Putamen (tissue), 1 donor: ENCODE results near the gene TPRG1.

Experiments
- DNase-seq: peaks from one replicate; pipeline ENCODE4 v3.0.0-alpha.2; 2016; ENCODE audit warnings: low spot score

TPRG1 gene

DNA sequence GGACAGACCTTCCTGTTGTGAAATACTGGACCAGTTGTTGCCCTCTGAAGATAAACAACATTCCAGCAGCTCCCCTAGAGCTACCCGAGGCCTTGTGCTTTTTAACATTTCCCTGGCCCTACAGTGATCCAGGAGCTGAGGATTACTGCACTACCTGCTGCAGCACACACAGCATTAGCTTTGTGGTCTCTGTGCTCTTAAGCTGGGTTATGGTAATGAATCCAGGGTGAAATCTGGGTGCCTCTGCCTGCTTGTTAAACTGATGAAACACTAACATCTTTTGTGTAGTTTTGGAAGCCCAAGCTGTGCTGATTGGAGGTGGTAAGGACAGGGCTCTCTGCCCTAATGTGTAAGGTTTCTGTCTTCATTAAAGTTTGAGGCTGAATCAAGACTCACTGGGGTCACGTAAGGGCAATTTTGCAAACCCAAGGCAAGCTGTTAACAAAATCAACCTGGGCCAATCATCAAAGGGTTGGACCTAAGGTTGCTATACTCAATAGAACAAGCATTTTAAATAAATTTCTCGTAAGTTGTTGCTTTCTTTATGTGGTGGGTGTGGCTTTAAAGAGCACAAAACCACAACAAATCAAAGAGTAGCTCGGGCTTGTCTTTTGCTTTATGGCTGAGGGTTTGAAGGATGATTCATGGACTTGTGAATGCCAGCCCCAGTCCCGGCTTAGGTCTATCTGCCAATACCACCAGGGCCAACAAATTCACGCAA, 183.9 kb downstream of the TPRG1 start:
- DNase-seq: no peak

DNA sequence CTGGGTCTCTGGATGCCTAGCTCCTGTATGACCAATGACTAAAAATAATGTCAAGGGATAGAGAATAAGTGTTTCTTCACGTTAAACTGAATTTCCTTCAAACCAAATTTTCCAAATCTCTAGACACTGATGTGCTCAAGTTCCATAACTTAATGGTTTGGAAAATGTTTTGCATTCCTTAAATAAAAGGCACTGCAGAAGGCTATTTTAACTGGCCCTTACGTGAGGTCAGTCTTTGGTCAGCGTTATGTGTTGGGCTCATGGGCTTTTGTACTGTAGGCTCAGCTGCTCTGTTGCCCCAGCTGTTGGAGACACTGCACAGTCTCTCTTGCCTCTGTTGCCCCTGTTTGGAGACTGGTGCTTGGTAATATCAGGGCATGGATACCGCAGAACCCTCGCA, 188.5 kb downstream of the TPRG1 start:
- DNase-seq: no peak

DNA sequence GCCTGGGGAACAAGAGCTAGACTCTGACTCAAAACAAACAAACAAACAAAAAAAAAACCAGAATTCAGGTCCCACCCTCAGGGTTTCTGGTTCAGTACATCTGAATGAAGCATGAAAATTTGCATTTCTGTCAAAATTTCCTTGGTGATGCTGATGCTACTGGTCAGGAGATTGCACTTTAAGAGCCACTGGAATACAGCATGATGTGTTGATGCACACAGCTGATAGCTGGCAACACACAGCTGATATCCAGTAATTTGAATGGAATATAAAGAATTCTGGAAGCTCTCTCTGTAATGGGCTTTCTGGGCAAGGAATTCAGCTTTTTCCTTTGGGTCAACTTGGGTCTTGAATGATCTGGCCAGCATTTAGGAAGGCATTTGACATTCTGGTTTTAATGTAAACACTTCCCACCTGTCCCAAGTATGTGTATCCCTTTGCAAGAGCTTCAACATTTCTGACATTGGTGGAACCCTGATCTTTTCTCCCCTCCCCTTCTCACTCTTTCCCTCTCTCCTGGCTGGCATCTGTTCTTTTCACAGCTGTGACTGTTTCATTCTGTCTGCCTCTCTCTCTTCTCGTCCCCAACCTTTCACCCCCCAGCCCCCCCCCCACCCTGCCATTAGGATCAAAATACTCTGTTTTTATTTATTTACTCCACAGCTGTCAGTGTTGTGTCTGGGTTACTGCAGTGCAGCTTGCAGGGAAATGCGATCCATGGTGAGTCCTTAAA, 189.5 kb downstream of the TPRG1 start:
- DNase-seq: no peak

DNA sequence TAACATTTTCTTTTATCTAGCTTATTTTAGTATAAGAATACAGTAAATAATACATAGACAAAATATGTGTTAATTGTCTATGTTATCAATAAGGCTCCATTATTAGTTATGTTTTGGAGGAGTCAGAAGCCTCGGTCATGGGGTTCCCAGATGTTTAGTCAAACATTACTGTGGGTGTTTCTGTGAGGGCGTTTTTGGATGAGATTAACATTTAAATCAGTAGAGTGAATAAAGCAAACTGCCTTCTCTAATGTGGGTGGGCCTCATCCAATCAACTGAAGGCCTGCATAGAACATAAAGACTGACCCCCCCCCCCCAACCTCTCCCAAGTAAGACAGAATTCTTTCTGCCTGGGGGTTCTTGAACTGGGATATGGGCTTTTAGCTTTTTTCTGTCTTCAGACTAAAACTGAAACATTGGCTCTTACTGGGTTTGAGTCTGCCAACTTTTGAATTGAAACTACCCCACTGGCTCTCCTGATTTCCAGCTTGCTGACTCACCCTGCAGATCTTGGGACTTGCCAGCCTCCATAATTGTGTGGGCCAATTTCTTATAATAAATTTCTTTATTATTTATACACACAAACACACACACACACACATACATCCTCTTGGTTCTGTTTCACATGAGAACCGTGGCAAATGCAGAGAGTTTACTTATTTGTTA, 192.0 kb downstream of the TPRG1 start:
- no peak for DNase-seq

DNA sequence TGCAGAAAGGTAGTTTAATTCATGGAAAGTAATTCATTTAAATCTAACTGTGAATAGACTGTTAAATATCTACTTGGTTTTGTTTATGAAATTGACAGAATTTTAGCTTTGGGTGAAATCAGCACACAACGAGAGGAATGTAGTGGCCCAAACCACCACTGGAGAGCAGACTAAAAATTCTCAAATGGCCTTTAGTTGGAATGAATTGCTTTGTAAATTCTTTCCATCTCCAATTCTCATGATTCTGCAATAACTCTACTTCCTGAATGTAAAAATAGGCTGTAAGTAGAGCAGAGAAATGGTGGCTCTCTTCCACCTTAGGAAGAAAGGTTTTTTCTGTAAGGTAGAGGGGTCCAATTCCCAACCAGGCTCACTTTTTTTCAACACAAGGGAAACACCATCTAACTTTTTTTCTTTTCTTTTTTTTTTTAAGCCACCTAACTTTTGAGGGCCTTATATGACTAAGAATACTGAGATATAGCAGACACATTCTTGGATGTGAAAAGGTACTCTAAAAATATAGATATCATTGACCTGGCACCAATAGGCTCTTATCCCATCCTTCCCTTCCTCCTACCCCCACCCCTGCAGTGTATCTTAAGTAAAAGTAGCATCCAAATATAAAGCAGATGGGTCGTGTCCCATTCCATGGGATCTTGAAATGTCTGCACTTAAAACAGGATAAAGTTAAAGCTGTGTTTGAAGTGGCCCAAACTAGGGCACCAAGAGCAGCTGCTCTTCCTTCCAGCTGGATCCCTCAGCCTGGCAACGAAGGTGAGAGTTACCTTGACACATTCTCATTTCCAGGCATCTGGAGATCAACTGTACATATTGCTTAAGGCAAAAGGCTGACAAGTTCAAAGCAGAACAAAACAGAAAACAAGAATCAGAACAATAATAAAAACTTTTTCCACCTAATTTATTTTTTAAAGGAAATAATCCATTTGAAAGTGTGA, 194.1 kb downstream of the TPRG1 start:
- no peak for DNase-seq

DNA sequence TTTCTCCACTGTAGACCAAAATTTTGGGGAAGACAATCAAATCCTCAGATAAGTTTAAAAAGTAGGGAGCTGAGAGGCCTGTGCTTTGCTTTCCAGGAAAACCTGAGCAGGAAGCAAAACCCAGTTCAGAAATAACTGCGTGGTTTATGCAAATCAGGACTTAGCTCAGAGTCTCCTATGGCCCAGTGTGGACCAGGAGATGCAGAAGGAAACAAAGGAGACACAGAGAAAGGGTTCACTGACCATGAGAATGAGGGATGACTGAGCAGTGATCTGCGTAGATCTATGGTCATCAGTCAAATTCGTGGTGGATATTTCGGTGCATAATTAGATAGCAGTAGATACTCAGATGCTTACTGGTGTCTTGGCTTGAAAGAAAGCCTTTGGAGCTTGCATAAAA, 196.6 kb downstream of the TPRG1 start:
- DNase-seq: no peak

DNA sequence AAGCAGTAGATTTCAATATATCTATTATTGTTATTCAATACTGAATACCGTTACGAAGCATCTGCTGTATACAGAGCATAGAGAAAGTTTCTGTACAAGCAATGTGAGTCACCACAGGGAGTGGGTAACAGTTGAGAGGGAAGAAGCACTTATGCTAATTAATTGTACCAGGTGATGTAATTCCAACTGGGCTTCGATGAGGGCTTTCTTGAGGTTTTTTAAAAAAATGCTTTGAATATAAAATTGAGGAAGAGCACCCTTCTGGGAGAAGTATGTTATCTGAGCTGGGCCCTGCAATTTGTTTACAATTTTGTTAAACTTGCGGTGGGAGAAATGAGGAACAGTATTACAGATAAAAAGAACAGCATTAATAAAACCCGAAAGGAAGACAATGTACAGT, 197.9 kb downstream of the TPRG1 start:
- no peak for DNase-seq

DNA sequence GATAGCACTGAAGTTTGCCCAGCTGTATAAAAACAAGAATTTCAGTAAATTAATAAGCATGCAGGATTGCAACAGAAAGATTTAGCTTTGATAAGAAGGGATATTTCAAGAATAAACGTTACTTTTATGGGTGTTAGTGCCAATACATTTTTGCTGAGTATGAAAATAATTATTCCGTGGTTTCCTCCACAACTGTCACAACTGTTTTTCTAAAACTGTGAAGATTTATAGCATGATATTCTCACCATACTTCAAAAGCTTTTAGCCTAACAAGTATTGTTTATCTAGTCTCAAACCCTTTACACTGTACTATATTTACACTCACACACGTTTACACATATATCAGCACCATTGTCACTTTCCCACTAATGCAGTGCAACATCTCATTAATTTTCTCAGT, 200.5 kb downstream of the TPRG1 start:
- DNase-seq: no peak
